K562 (cell line): ENCODE results near the gene PIGQ. TPM values are rescaled to one million over a fixed set of nuclear protein-coding genes. Genes with fewer than 3 reads are reported as not detected.

Experiments used
- ATAC-seq: fragments of 200-7000 bp; cut with Tn5 transposase; 3 replicates; pipeline ENCODE4 v1.9.1; 2020; ENCODE audit warnings: moderate library complexity
- BruUV-seq: library from RNA; stranded (reverse); fragments of 400-500 nt; replicated peaks from 2 replicates; lab custom pipeline; 2021; lab: Mats Ljungman, UMichigan
- CTCF ChIA-PET: fragments of 300-600 bp; formaldehyde crosslinking; extraction: SDS; loops from one replicate; lab custom pipeline; 2021; ENCODE audit warnings: low intra/inter-chr PET ratio; lab: Yijun Ruan, JAX
- POLR2A ChIA-PET: fragments of 300-600, 350-650 bp; sonication (Branson Sonifier 250); formaldehyde crosslinking; extraction: SDS; loops from one replicate; lab custom pipeline; 2021; ENCODE audit warnings: antibody characterized with exemption, inconsistent platforms; lab: Yijun Ruan, JAX
- DNase-seq, 4 experiments: peaks; one replicate each; pipeline versions ENCODE4 v3.0.0 to v3.0.0-alpha.2; 2011 to 2018; ENCODE audit warnings: low spot score in 3 of 4, mixed read lengths in 3 of 4; ENCODE audit errors: extremely low read depth in 1 of 4
- FAIRE-seq: peaks from 2 replicates; lab custom pipeline; 2011; peaks lifted over from hg19 to GRCh38; lab: Jason Lieb, UNC
- H2AFZ ChIP-seq: 2 replicates; pipeline ENCODE4 v1.6.0; 2011; ENCODE audit warnings: low read depth, low read length, control low read depth, inconsistent platforms
- H3K27ac ChIP-seq: fragments of 200-600 bp; 3 replicates; pipeline ENCODE4 v1.8.0; 2011; ENCODE audit warnings: low read depth, mild to moderate bottlenecking, control low read depth, inconsistent platforms, low read length, moderate library complexity, mixed read lengths; ENCODE audit errors: extremely low read depth
- H3K27me3 ChIP-seq, 2 experiments: fragments of 300-600 bp in 1 of 2; 2 replicates in 1 of 2; 3 replicates in 1 of 2; pipeline versions ENCODE4 v1.6.0 to v1.8.0; 2011; ENCODE audit warnings: inconsistent platforms in 2 of 2, low read length in 2 of 2, mild to moderate bottlenecking in 1 of 2, mixed read lengths in 1 of 2, moderate library complexity in 1 of 2; ENCODE audit not compliant: control insufficient read depth in 2 of 2, insufficient read depth in 2 of 2
- H3K36me3 ChIP-seq: fragments of 300-600 bp; 3 replicates; pipeline ENCODE4 v1.8.0; 2011; ENCODE audit warnings: mild to moderate bottlenecking, low read length, inconsistent platforms; ENCODE audit not compliant: control insufficient read depth, insufficient read depth
- H3K4me1 ChIP-seq, 2 experiments: fragments of 200-600 bp in 1 of 2; replicated peaks in 1 of 2; 2 replicates in 1 of 2; 3 replicates in 1 of 2; pipeline versions ENCODE4 v1.5.1 to v1.8.0; 2011; ENCODE audit warnings: inconsistent platforms in 2 of 2, low read length in 2 of 2, mild to moderate bottlenecking in 1 of 2, mixed read lengths in 1 of 2, moderate library complexity in 1 of 2; ENCODE audit not compliant: control insufficient read depth in 2 of 2, insufficient read depth in 2 of 2
- H3K4me2 ChIP-seq: 2 replicates; pipeline ENCODE4 v1.6.1; 2011; ENCODE audit warnings: low read length, control low read depth, inconsistent platforms, mixed read lengths; ENCODE audit not compliant: insufficient read depth
- H3K4me3 ChIP-seq: fragments of 200-600 bp; sonication (generic), shearing (Covaris generic); 2 replicates; pipeline ENCODE4 v1.5.1; 2016; ENCODE audit warnings: control low read depth, inconsistent platforms
- H3K79me2 ChIP-seq: fragments of 200-600 bp; 3 replicates; pipeline ENCODE4 v1.8.0; 2011; ENCODE audit warnings: low read length, inconsistent platforms; ENCODE audit not compliant: control insufficient read depth, insufficient read depth
- H3K9ac ChIP-seq, 2 experiments: 2 replicates each; pipeline versions ENCODE4 v1.6.0 to v1.6.1; 2011; ENCODE audit warnings: low read depth in 2 of 2, low read length in 2 of 2, control low read depth in 1 of 2, inconsistent platforms in 1 of 2, mild to moderate bottlenecking in 1 of 2, mixed read lengths in 1 of 2; ENCODE audit not compliant: insufficient read depth in 1 of 2
- H3K9me1 ChIP-seq: one replicate; pipeline ENCODE4 v1.6.0; 2011; ENCODE audit warnings: inconsistent platforms, mild to moderate bottlenecking, low read length, moderate library complexity; ENCODE audit not compliant: control insufficient read depth, insufficient read depth
- H3K9me3 ChIP-seq: replicated peaks from 2 replicates; pipeline ENCODE4 v1.5.1; 2011; ENCODE audit warnings: low read depth, low read length, inconsistent platforms; ENCODE audit not compliant: control insufficient read depth, insufficient read depth
- H4K20me1 ChIP-seq: replicated peaks from 2 replicates; pipeline ENCODE4 v1.6.1; 2011; ENCODE audit warnings: low read length, inconsistent platforms, mixed read lengths; ENCODE audit not compliant: control insufficient read depth, insufficient read depth
- CBX2 ChIP-seq: fragments of 200-600 bp; sonication (generic); IDR thresholded peaks from one replicate; pipeline ENCODE4 v1.6.1; 2012; ENCODE audit warnings: mild to moderate bottlenecking, low read length, inconsistent platforms; ENCODE audit not compliant: insufficient read depth, poor library complexity, severe bottlenecking
- CUX1 ChIP-seq: fragments of 200-800 bp; sonication (Bioruptor generic); IDR thresholded peaks from 2 replicates; pipeline ENCODE4 v1.6.1; 2016; ENCODE audit warnings: missing genetic modification characterization, missing compliant biosample characterization
- EP300 ChIP-seq: IDR thresholded peaks from 2 replicates; pipeline ENCODE4 v1.6.1; 2012; ENCODE audit warnings: low read length, improper control_type of control experiment
- ETV5 ChIP-seq: sonication (generic); formaldehyde crosslinking; IDR thresholded peaks from 2 replicates; pipeline ENCODE4 v1.4.0; 2020; ENCODE audit warnings: low read depth, mild to moderate bottlenecking, missing genetic modification reagents
- HINFP ChIP-seq: fragments of 450-650 bp; conservative IDR thresholded peaks from 2 replicates; pipeline ENCODE4 v1.6.1; 2016; ENCODE audit warnings: missing genetic modification characterization, low read depth, mild to moderate bottlenecking, control low read depth, missing compliant biosample characterization
- RBFOX2 ChIP-seq: fragments of 200-400 bp; formaldehyde crosslinking; IDR thresholded peaks from 2 replicates; pipeline ENCODE4 v1.6.1; 2017; ENCODE audit warnings: low read depth, mild to moderate bottlenecking, low read length, moderate library complexity
- RERE ChIP-seq: sonication (generic); formaldehyde crosslinking; IDR thresholded peaks from 2 replicates; pipeline ENCODE4 v1.8.0; 2023; ENCODE audit warnings: missing genetic modification reagents, mild to moderate bottlenecking, borderline replicate concordance
- TSC22D4 ChIP-seq: fragments of 450-650 bp; IDR thresholded peaks from 2 replicates; pipeline ENCODE4 v1.6.1; 2016; ENCODE audit warnings: missing genetic modification characterization, missing biosample characterization, control low read depth
- ZNF184 ChIP-seq: sonication (generic); formaldehyde crosslinking; IDR thresholded peaks from 2 replicates; pipeline ENCODE4 v1.5.0; 2020; ENCODE audit warnings: missing genetic modification reagents
- ZNF445 ChIP-seq: fragments of 250-450 bp; sonication (Bioruptor Pico); IDR thresholded peaks from 2 replicates; pipeline ENCODE4 v1.4.0; 2020; ENCODE audit warnings: low read depth, mild to moderate bottlenecking, moderate library complexity
- WGBS: fragments of 100-300 bp; shearing (Covaris generic); methylation state at CpG from one replicate; pipeline ENCODE4 v1.1.6; 2016; ENCODE audit warnings: low coverage, mixed read lengths; ENCODE audit not compliant: insufficient coverage; ENCODE audit errors: missing lambda C conversion rate; 5-methylcytosine and 5-hydroxymethylcytosine counted together
- in situ Hi-C: fragments of 300-500 bp; cut with MboI; formaldehyde crosslinking; loops from 4 replicates; pipeline ENCODE4 v1.15.0; 2018; ENCODE audit warnings: inconsistent platforms, mixed read lengths
- intact Hi-C: fragments of 100-400 bp; cut with micrococcal nuclease; formaldehyde crosslinking; loops from 2 replicates; pipeline ENCODE4 v1.14.2; 2022
- polyA plus RNA-seq, 8 experiments: library from polyadenylated mRNA; depleted of rRNA in 4 of 8; stranded (reverse) in 5 of 8; unstranded in 3 of 8; fragments of >200 nt; fragmentation: Nextera tagmentation in 2 of 8; fragmentation: Illumina TruSeq in 1 of 8; extraction: Ambion mirVana in 2 of 8; extraction: Trizol in 1 of 8; gene quantifications; 2 replicates each; pipeline versions ENCODE4 v1.2.1 to v1.2.3, GENCODE V29; 2011 to 2014; ENCODE audit warnings: inconsistent platforms in 1 of 8, missing spikeins in 1 of 8
- total RNA-seq, 7 experiments: library from RNA; depleted of rRNA in 6 of 7; stranded (reverse); fragments of >200 nt in 6 of 7; fragmentation: Illumina TruSeq in 2 of 7; extraction: Trizol in 2 of 7; gene quantifications; 2 replicates each; pipeline versions ENCODE4 v1.2.1 to v1.2.3, GENCODE V29; 2011 to 2021; ENCODE audit warnings: low replicate concordance in 1 of 7

Gene PIGQ
- total and polyA plus RNA-seq, 9 of the 15 experiments (the other 6 are each of a cell fraction or from before 2014, with no cell fraction given) = 0.20 to 49.6 (median 11.7) TPM

- H3K27me3 ChIP-seq = no peaks in the 10 kb centered on the region
- peaks cover 9% of the 10 kb centered on the region for H3K79me2 ChIP-seq
- DNase-seq (no peak), ATAC-seq (no peak), FAIRE-seq (no peak)
- POLR2A ChIA-PET = no interaction called here
- H3K27ac ChIP-seq = no peak overlapping the region
- in situ Hi-C loops (no loop called here), intact Hi-C loops (no loop called here)
- no peaks in the 10 kb centered on the region for H3K9me1 ChIP-seq
- no peak overlapping the region for H3K9ac ChIP-seq
- H2AFZ ChIP-seq = no peak overlapping the region
- H3K4me2 ChIP-seq = no peak overlapping the region
- no peak overlapping the region for H3K4me3 ChIP-seq
- no peaks in the 10 kb centered on the region for H4K20me1 ChIP-seq
- peaks cover 10 to 39% of the 10 kb centered on the region in 2 experiments for H3K4me1 ChIP-seq
- H3K9me3 ChIP-seq = 0 out of 2 replicates have a peak, but pooled peaks cover 2% of the 10 kb centered on the region
- peaks cover 6% of the 10 kb centered on the region; the same call in 1 of the 3 replicates for H3K36me3 ChIP-seq
- WGBS = 87% methylated on average over 14 of the region's 16 CpGs
- no TSS peak for BruUV-seq
- CTCF ChIA-PET = no interaction called here
- TF ChIP-seq ZNF184 = no peak
- TF ChIP-seq CUX1 (CRISPR knock-in tag) = no peak
- no peak for TF ChIP-seq ETV5 (CRISPR knock-in tag)
- no peak for TF ChIP-seq TSC22D4 (tag)
- TF ChIP-seq CBX2 = no peak
- no peak for TF ChIP-seq EP300
- TF ChIP-seq ZNF445 (CRISPR knock-in tag) = no peak
- TF ChIP-seq RBFOX2 = no peak
- TF ChIP-seq HINFP (tag) = no peak
- TF ChIP-seq RERE (CRISPR knock-in tag) = no peak
These were observed 48.1 kb downstream of the PIGQ start for GRCh38 chr16:617855-618254.
